Adipose tissue (tissue), 3 donors: ENCODE measurements around the gene IL31RA. TPM values are rescaled to one million over a fixed set of nuclear protein-coding genes. Genes with fewer than 3 reads are reported as not detected.

ENCODE experiments used
- H3K27ac ChIP-seq: one replicate; pipeline ENCODE4 v1.5.1; 2013; ENCODE audit warnings: low read depth, low read length
- WGBS, 3 donors: extraction: QIAGEN DNeasy Blood & Tissue Kit; methylation state at CpG; one replicate each; pipeline ENCODE4 v1.1.7; 2013; 5-methylcytosine and 5-hydroxymethylcytosine counted together
- polyA plus RNA-seq, 3 donors: library from polyadenylated mRNA; stranded (reverse); fragments of 200-250 nt; gene quantifications; one replicate each; pipeline ENCODE4 v1.2.3, GENCODE V29; 2013
- donor health status: healthy with polysubstance abuse.
- donor health status: Bipolar disorder and iron deficiency.
- donor health status: healthy.

Gene IL31RA
- polyA plus RNA-seq, 3 donors: 0.02 TPM; not detected in 2

GRCh38 chr5:55896663-55897062 is 45.5 kb downstream of the IL31RA start:
- 64 to 72% methylated on average over 2 of the region's 2 CpGs; no CpG with 5 or more reads in 1 of the 3 donors for WGBS, 3 donors

DNA sequence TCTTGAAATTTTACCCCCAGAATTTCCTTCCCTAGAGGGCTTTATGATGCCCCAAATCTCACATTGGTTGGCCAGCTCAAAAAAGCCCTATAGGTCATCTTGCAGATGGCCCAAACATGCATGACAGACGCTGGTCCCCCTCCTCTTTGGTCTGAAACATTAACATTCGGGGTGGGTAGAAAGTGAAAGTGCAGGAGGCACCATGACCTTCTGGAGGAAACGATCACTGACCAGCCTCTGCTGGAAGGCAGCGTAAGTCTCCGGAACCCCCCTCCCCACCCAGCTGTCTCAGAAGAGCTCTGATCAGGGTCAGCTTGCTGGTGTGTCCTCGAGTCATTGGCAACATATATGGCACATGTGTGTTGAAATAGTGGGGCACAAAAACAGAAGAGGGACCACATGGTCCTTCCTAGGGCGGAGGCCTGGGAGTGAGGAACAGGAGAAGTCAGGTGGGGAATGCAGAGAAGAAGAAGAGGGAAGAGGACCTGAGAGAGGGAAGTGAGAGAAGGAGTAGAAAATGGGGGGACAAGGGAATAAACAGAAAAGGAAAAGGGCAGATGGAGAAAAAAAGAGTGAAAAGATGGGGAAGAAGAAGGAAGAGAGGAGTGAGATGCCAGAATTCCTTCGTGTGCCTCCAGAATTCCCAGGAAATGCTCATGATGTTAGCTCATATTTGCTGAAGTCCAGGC is 46.2 kb downstream of the IL31RA start:
- 69 to 80% (median 77%) methylated on average over 8 of the region's 8 CpGs for WGBS, 3 donors
- no peak overlapping the region for H3K27ac ChIP-seq

More at GRCh38 chr5:55896663-55897062, 45.5 kb downstream of the IL31RA start:
- H3K27ac ChIP-seq: no peak overlapping the region

DNA sequence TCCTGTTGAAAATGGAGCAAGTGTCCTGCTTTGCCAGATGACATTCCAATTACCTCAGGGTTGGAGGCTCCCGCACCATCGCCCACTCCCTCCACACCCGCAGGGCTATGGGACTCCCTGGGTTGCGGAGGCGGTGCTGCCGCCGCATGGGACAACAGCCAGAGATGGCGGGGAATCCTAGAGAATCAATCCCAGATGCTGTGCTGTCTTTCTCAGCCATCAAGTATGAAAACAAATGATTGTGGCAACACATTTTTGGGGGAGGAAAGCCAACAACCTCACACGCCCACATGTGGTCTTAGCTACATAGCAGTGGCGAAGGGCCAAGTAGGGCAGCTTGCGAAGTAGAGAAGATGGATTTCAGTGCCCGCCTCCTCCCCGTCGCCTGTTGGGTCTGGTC is 46.7 kb downstream of the IL31RA start:
- WGBS, 3 donors: 46 to 80% (median 63%) methylated on average over 14 of the region's 14 CpGs
- no peak overlapping the region for H3K27ac ChIP-seq

- WGBS, 3 donors: 89 to 91% (median 90%) methylated on average over 6 of the region's 6 CpGs
- H3K27ac ChIP-seq: no peak overlapping the region
Measured at GRCh38 chr5:55899344-55899743, 48.2 kb downstream of the IL31RA start.

- 79 to 95% (median 86%) methylated on average over 1 of the region's 1 CpG for WGBS, 3 donors
- no peak overlapping the region for H3K27ac ChIP-seq
Measured at GRCh38 chr5:55900068-55900467, 48.9 kb downstream of the IL31RA start.

GRCh38 chr5:55900776-55901175 is 49.6 kb downstream of the IL31RA start:
- no peak overlapping the region for H3K27ac ChIP-seq

GRCh38 chr5:55902696-55903095 is 51.5 kb downstream of the IL31RA start:
- WGBS, 3 donors: 81 to 90% (median 81%) methylated on average over 5 of the region's 5 CpGs
- no peak overlapping the region for H3K27ac ChIP-seq

GRCh38 chr5:55903121-55903701 is 52.1 kb downstream of the IL31RA start:
- WGBS, 3 donors: 63 to 84% (median 76%) methylated on average over 19 of the region's 19 CpGs
- no peak overlapping the region for H3K27ac ChIP-seq

- no peak overlapping the region for H3K27ac ChIP-seq
- 65 to 97% (median 86%) methylated on average over 3 of the region's 3 CpGs for WGBS, 3 donors
Measured at GRCh38 chr5:55904152-55904551, 53.0 kb downstream of the IL31RA start.

GRCh38 chr5:55905251-55905650 is 54.1 kb downstream of the IL31RA start:
- no peak overlapping the region for H3K27ac ChIP-seq
- 74 to 84% (median 79%) methylated on average over 4 of the region's 4 CpGs for WGBS, 3 donors

DNA sequence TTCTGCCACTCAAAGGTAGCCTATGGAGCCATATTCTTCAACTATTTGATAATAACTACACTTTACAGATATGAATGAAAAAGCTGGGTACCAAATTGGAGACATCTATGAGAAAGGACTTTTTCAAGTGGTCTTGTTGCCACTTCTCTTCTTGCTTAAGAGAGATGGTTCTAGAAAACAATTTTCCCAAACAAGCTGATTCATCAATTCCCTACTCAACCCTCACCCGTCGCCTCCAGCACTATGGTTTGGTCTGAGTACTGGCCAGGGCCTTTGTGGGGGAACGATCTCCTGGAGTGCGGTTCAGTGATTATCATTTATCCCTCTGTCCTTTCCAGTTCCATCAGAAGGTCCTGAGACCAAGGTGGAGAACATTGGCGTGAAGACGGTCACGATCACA is 56.8 kb downstream of the IL31RA start:
- WGBS, 3 donors: 96 to 97% (median 97%) methylated on average over 7 of the region's 7 CpGs
- H3K27ac ChIP-seq: no peak overlapping the region

- H3K27ac ChIP-seq: no peak overlapping the region
- WGBS, 3 donors: 45 to 98% (median 64%) methylated on average over 1 of the region's 1 CpG
Measured at GRCh38 chr5:55908804-55909203, 57.6 kb downstream of the IL31RA start.

DNA sequence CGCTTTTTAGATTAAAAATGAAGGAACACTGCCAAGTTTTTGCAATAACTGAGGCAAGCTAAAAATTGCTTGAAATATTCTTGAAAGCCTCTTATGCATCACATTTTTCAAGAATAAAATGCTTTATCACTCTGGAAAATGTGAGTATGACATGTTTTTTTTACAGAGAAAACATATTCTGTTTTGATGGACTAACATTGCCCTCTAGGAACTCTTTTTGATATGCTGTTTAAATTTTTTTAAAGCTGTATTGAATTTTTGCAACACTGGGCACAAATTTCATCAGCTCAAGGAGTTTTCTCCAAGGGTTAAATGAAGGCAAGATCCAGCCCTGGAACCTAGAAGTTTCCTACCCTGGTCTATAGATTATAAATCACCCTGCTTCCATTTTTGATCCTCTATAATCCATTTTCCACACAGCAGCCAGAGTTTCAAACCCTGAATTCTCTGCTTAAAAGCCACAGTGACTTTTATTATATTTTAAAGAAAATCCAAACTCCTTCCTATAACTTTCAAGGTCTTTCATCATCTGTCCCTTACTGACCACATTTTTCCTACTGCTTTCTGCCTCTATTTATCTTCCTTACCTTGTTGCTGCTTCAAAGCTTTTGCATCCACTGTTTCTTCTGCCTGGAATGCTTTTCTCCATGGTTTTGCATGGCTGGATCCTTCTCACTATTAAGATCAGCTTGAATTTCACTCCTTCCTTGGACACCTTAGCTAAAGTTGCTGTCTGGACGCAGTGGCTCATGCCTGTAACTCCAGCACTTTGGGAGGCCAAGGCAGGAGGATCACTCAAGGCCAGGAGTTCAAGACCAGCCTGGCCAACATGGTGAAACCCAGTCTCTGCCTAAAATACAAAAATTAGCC is 60.9 kb downstream of the IL31RA start:
- 69 to 77% (median 71%) methylated on average over 2 of the region's 2 CpGs for WGBS, 3 donors
- H3K27ac ChIP-seq: no peak overlapping the region

DNA sequence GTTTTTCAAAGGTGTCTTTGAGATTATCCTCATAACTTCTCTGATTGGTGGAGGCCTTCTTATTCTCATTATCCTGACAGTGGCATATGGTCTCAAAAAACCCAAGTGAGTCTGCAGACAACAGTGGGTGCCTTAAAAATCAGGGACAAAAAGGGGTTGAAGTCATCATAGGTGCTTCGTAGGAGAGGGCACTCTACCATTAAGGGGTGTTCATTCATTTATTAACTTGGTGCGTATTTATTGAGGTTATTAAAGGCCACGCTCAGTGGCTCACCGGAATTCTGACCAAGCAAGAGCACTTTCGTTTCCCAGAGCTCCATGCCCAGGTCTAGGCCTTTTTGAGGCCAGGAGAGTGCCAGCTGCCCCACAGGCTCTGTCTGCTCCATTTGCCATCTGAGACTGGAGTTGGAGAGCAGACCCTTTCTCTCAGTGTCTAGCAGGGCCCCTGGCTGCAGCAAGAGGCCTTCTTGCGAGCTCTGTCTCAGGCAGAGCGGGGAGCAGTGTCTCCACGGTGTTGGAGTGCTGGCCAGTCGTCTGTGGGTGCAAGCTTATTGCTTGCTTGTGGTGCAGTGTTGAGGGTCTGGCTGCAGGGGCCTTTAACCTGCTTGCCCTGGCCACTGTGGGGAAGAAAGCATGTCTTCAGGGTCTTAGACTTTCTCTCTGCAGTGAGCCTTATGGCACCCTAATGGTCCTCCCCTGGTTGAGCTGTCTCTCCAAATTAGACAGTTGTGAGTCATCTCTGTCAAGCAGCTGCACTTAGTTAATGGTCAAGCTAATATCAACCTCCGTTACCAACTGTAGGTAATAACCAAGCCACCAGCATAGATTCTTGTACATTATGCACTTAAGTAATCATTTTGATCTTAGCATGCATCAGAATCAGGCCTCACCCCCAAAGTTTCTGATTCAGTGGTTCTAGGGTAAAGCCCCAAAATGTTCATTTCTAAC is 62.6 kb downstream of the IL31RA start:
- 94 to 95% (median 95%) methylated on average over 10 of the region's 10 CpGs for WGBS, 3 donors
- H3K27ac ChIP-seq: no peak overlapping the region

GRCh38 chr5:55914971-55915370 is 63.8 kb downstream of the IL31RA start:
- H3K27ac ChIP-seq: no peak overlapping the region
- 97 to 98% (median 97%) methylated on average over 2 of the region's 2 CpGs for WGBS, 3 donors

DNA sequence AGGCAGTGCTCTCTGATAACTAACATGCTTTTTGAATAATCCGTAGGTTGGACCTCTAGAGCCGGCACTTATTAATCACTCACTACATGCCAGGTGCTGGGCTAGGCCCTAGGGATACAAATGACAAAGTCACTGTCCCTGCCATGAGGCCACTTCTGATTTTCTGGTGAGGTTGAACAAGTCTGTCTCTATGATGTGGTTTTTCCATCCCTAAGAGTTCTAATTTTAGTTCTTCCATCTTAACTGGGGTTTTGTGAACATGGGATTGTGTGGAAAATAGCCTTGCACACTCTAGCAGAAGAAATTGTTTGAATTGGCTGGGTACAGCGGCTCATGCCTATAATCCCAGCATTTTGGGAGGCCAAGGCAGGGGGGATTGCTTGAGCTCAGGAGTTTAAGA is 64.6 kb downstream of the IL31RA start:
- 84 to 93% (median 89%) methylated on average over 3 of the region's 3 CpGs for WGBS, 3 donors
- no peak overlapping the region for H3K27ac ChIP-seq

GRCh38 chr5:55916986-55917385 is 65.8 kb downstream of the IL31RA start:
- 69 to 84% (median 77%) methylated on average over 10 of the region's 10 CpGs for WGBS, 3 donors
- H3K27ac ChIP-seq: no peak overlapping the region

DNA sequence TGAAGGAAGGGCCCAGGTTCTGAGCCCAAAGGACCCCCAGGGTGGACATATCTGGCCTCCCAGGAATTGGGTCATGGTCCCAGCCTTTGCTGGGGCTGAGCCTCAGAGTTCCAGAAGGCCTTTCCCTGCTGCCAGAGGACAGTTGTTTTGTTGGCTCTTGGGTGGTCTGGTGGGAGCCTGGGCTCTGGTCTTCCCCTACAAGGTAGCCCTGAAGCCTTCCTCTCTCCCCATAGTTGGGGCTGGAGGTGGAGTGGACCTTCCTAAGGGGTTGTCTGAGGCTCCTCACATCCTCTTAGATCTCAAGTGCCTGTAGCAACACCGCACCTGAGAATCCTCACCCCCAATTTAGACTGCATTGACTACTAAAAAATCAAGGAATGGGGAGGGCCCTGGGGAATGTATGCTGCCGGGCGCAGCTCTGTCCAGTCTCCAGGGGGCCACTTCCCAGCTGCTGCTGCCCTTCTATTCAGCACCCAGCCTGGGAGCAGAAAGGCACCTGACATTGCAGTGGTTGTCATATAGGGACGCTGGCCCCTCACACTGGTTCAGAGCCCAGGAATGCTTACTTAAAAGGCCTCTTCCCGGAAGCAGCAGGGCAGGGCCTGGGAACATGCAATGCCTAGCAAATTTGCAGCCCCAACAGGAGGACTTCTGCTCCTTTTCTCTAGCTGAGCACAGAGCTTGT is 66.4 kb downstream of the IL31RA start:
- 81 to 93% (median 89%) methylated on average over 5 of the region's 5 CpGs for WGBS, 3 donors
- H3K27ac ChIP-seq: no peak overlapping the region
